Midbrain (tissue), 1 donor: Measurements from ENCODE around the gene SEPTIN12.

ENCODE experiments used
- DNase-seq: peaks from one replicate; lab custom pipeline; 2025; lab: John Stamatoyannopoulos, UW

Gene SEPTIN12

GRCh38 chr16:4783951-4784336 is 4.2 kb downstream of the SEPTIN12 start:
- DNase-seq: no peak

GRCh38 chr16:4783251-4783950 is 4.7 kb downstream of the SEPTIN12 start:
- no peak for DNase-seq

GRCh38 chr16:4780235-4780634 is 7.9 kb downstream of the SEPTIN12 start:
- DNase-seq: no peak

GRCh38 chr16:4778050-4778392 is 10.1 kb downstream of the SEPTIN12 start:
- no peak for DNase-seq

- DNase-seq: no peak
Measured at GRCh38 chr16:4777339-4778049, 10.7 kb downstream of the SEPTIN12 start.

GRCh38 chr16:4776141-4776705 is 11.9 kb downstream of the SEPTIN12 start:
- DNase-seq: no peak

GRCh38 chr16:4775005-4775404 is 13.1 kb downstream of the SEPTIN12 start:
- DNase-seq: no peak

GRCh38 chr16:4772351-4772750 is 15.8 kb downstream of the SEPTIN12 start:
- DNase-seq: no peak

- no peak for DNase-seq
Measured at GRCh38 chr16:4771646-4772045, 16.5 kb downstream of the SEPTIN12 start.

- DNase-seq: no peak
Measured at GRCh38 chr16:4769306-4769638, 18.9 kb downstream of the SEPTIN12 start.

GRCh38 chr16:4768549-4769305 is 19.4 kb downstream of the SEPTIN12 start:
- peak; percentile 98 for DNase-seq

GRCh38 chr16:4767872-4768548 is 20.1 kb downstream of the SEPTIN12 start:
- DNase-seq: no peak

GRCh38 chr16:4766875-4767628 is 21.1 kb downstream of the SEPTIN12 start, which contains the start of gene ZNF500:
Gene ZNF500 (minus strand): TSS chr16:4767162. CDS start chr16:4765978, 1,184 bp downstream.
- DNase-seq: peak; percentile 97

GRCh38 chr16:4765511-4766474 is 22.4 kb downstream of the SEPTIN12 start:
- DNase-seq: no peak

GRCh38 chr16:4763791-4764190 is 24.4 kb downstream of the SEPTIN12 start:
- DNase-seq: no peak

GRCh38 chr16:4762205-4762604 is 25.9 kb downstream of the SEPTIN12 start:
- DNase-seq: no peak

- no peak for DNase-seq
Measured at GRCh38 chr16:4760221-4760910, 27.8 kb downstream of the SEPTIN12 start.

GRCh38 chr16:4755687-4756086 is 32.5 kb downstream of the SEPTIN12 start:
- DNase-seq: no peak

- no peak for DNase-seq
Measured at GRCh38 chr16:4754865-4755264, 33.3 kb downstream of the SEPTIN12 start.

- DNase-seq: no peak
Measured at GRCh38 chr16:4753227-4753626, 34.9 kb downstream of the SEPTIN12 start.
